A673 (cell line): ENCODE results near the gene SUPT3H. TPM values are rescaled to one million over a fixed set of nuclear protein-coding genes. Genes with fewer than 3 reads are reported as not detected.

ENCODE experiments used
- BruUV-seq: library from RNA; stranded (reverse); fragments of 400-500 nt; replicated peaks from 2 replicates; lab custom pipeline; 2021; lab: Mats Ljungman, UMichigan
- CTCF ChIA-PET: fragments of 300-600 bp; sonication (Branson Sonifier 250); formaldehyde crosslinking; loops from one replicate; lab custom pipeline; 2022; ENCODE audit warnings: antibody characterized with exemption; lab: Charles Lee
- POLR2A ChIA-PET: fragments of 300-600 bp; sonication (Branson Sonifier 250); formaldehyde crosslinking; loops from one replicate; lab custom pipeline; 2022; ENCODE audit warnings: antibody characterized with exemption; ENCODE audit not compliant: low non-redundant PET; lab: Charles Lee
- DNase-seq: peaks from one replicate; pipeline ENCODE4 v3.0.0-alpha.2; 2015; ENCODE audit warnings: low spot score
- H3K27ac ChIP-seq: fragments of 200-600 bp; sonication (generic); 2 replicates; pipeline ENCODE4 v1.5.1; 2016; ENCODE audit warnings: mixed run types, low read depth, mild to moderate bottlenecking, mixed read lengths, antibody characterized with exemption, low read length; ENCODE audit not compliant: poor library complexity, severe bottlenecking
- H3K27me3 ChIP-seq: fragments of 200-600 bp; sonication (generic); replicated peaks from 2 replicates; pipeline ENCODE4 v1.6.1; 2017; ENCODE audit warnings: mixed run types, low read depth, mild to moderate bottlenecking, mixed read lengths, antibody characterized with exemption, low read length; ENCODE audit not compliant: insufficient read depth, poor library complexity
- H3K36me3 ChIP-seq: fragments of 200-600 bp; sonication (generic); 2 replicates; pipeline ENCODE4 v1.6.1; 2016; ENCODE audit warnings: mixed run types, mild to moderate bottlenecking, mixed read lengths, antibody characterized with exemption, low read length; ENCODE audit not compliant: insufficient read depth, poor library complexity, severe bottlenecking
- H3K4me1 ChIP-seq: fragments of 200-600 bp; sonication (generic); 2 replicates; pipeline ENCODE4 v1.6.1; 2017; ENCODE audit warnings: mixed run types, mild to moderate bottlenecking, mixed read lengths, antibody characterized with exemption, low read length; ENCODE audit not compliant: insufficient read depth, poor library complexity, severe bottlenecking
- H3K4me3 ChIP-seq: fragments of 200-600 bp; sonication (generic); 2 replicates; pipeline ENCODE4 v1.5.1; 2016; ENCODE audit warnings: low read depth, mixed run types, mild to moderate bottlenecking, mixed read lengths, low read length; ENCODE audit not compliant: poor library complexity, severe bottlenecking
- H3K9me3 ChIP-seq: fragments of 200-600 bp; sonication (generic); 2 replicates; pipeline ENCODE4 v1.6.1; 2016; ENCODE audit warnings: mixed run types, low read depth, mild to moderate bottlenecking, mixed read lengths, antibody characterized with exemption, low read length; ENCODE audit not compliant: poor library complexity, severe bottlenecking
- EZH2 ChIP-seq: fragments of 200-600 bp; sonication (generic); IDR thresholded peaks from 2 replicates; pipeline ENCODE4 v1.6.1; 2017; ENCODE audit warnings: borderline replicate concordance, low read depth, mild to moderate bottlenecking, mixed read lengths, antibody characterized with exemption, low read length; ENCODE audit not compliant: poor library complexity, severe bottlenecking
- intact Hi-C: fragments of 100-400 bp; cut with micrococcal nuclease; formaldehyde crosslinking; loops from one replicate; pipeline ENCODE4 v1.10.0; 2022; ENCODE audit not compliant: unreplicated experiment
- total RNA-seq: library from RNA; stranded (reverse); gene quantifications from 2 replicates; pipeline ENCODE4 v1.2.3, GENCODE V29; 2021
- TF ChIP-seq, protein P1 (sequence below): fragments of 300-800, 200-600 bp; sonication (generic); conservative IDR thresholded peaks from 2 replicates; pipeline ENCODE4 v1.5.1; 2017; ENCODE audit warnings: low read depth, mild to moderate bottlenecking, antibody characterized with exemption, low read length, moderate library complexity, mixed read lengths

Gene SUPT3H
- total RNA-seq, 1 experiment from 2014 or later, result 10.8 TPM

DNA sequence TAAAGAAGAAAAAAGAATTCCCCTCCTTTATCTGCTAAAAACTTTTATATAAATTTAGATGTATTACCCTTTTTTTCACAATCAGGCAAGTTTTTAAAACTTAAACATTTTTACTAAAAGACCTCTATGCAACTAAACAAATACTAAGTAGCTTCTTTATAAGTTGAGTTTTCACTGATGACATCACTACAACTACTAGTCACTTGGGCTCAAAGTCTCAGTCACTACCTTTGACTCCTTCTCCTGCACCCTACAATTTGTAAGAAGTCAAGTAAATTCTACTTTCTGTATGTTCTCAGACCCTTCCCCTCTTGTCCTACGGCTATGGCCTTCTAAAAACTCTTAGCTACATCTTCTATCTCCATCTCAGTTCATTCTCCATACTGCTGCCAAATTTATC is 11.2 kb downstream of the SUPT3H start:
- TF ChIP-seq, protein P1, sequence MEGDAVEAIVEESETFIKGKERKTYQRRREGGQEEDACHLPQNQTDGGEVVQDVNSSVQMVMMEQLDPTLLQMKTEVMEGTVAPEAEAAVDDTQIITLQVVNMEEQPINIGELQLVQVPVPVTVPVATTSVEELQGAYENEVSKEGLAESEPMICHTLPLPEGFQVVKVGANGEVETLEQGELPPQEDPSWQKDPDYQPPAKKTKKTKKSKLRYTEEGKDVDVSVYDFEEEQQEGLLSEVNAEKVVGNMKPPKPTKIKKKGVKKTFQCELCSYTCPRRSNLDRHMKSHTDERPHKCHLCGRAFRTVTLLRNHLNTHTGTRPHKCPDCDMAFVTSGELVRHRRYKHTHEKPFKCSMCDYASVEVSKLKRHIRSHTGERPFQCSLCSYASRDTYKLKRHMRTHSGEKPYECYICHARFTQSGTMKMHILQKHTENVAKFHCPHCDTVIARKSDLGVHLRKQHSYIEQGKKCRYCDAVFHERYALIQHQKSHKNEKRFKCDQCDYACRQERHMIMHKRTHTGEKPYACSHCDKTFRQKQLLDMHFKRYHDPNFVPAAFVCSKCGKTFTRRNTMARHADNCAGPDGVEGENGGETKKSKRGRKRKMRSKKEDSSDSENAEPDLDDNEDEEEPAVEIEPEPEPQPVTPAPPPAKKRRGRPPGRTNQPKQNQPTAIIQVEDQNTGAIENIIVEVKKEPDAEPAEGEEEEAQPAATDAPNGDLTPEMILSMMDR, result no peak
- TF ChIP-seq EZH2, result no peak
- no peaks in the 10 kb centered on the region for H3K9me3 ChIP-seq
- DNase-seq, result no peak
- no peaks in the 10 kb centered on the region for H3K36me3 ChIP-seq
- no peak overlapping the region for H3K27ac ChIP-seq
- intact Hi-C loops, result no loop called here
- no peak overlapping the region for H3K4me3 ChIP-seq
- no peaks in the 10 kb centered on the region for H3K4me1 ChIP-seq
- BruUV-seq, result no TSS peak
- no peaks in the 10 kb centered on the region for H3K27me3 ChIP-seq
- ChIA-PET POLR2A (no interaction called here), CTCF (no interaction called here)

- no TSS peak for BruUV-seq
- H3K4me1 ChIP-seq, result no peaks in the 10 kb centered on the region
- no peak for DNase-seq
- ChIA-PET POLR2A (no interaction called here), CTCF (no interaction called here)
- no peak for TF ChIP-seq EZH2
- TF ChIP-seq, protein P1, result no peak
- intact Hi-C loops, result no loop called here
- H3K27ac ChIP-seq, result no peak overlapping the region
- no peaks in the 10 kb centered on the region for H3K27me3 ChIP-seq
- no peak overlapping the region for H3K4me3 ChIP-seq
- H3K36me3 ChIP-seq, result no peaks in the 10 kb centered on the region
- no peaks in the 10 kb centered on the region for H3K9me3 ChIP-seq
These were observed 12.7 kb downstream of the SUPT3H start for GRCh38 chr6:45365036-45365435.

DNA sequence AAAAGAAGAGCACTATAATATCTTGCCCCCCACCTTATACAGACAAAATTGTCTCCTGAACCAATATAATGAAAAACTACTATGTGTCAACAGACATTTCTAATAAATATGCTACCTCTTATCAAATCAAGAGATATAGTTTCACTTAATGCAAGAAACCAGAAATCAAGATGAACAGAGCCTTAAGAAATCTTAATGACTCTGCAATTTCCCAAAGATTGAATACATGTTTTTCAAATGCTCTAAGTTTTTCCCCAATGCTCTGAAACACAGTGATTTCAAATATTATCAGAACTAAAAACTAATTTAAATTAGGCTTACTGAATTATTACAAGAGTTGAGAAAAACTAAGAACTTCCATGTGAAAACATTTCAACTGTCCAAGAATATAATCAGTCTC is 13.3 kb downstream of the SUPT3H start:
- DNase-seq, result no peak
- no peaks in the 10 kb centered on the region for H3K4me1 ChIP-seq
- BruUV-seq, result no TSS peak
- H3K27ac ChIP-seq, result no peak overlapping the region
- H3K4me3 ChIP-seq, result no peak overlapping the region
- TF ChIP-seq EZH2, result no peak
- TF ChIP-seq, protein P1, result no peak
- ChIA-PET CTCF (no interaction called here), POLR2A (no interaction called here)
- H3K9me3 ChIP-seq, result no peaks in the 10 kb centered on the region
- intact Hi-C loops, result no loop called here
- no peaks in the 10 kb centered on the region for H3K36me3 ChIP-seq
- no peaks in the 10 kb centered on the region for H3K27me3 ChIP-seq
